ENCODE data around the gene RANBP3.
"Not testable (repeated sequence)": the region's sequence is repeated elsewhere in the genome, so short reads cannot be mapped to it uniquely, and the experiment has no call there.

DNA sequence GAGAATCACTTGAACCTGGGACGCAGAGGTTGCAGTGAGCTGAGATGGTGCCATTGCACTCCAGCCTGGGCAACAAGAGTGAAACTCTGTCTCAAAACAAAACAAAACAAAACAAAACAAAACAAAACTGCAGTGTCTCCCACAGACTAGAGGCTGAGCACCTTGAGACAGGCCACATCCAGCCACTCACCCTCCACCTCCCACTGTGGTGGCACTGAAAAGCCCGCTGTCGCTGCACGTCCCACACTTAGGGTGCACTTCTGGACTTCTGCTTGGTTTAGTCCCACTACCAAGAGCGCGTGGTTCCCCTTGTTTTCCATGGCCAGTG, 16.3 kb downstream of the RANBP3 start:
- TF ChIP-seq, protein P1, sequence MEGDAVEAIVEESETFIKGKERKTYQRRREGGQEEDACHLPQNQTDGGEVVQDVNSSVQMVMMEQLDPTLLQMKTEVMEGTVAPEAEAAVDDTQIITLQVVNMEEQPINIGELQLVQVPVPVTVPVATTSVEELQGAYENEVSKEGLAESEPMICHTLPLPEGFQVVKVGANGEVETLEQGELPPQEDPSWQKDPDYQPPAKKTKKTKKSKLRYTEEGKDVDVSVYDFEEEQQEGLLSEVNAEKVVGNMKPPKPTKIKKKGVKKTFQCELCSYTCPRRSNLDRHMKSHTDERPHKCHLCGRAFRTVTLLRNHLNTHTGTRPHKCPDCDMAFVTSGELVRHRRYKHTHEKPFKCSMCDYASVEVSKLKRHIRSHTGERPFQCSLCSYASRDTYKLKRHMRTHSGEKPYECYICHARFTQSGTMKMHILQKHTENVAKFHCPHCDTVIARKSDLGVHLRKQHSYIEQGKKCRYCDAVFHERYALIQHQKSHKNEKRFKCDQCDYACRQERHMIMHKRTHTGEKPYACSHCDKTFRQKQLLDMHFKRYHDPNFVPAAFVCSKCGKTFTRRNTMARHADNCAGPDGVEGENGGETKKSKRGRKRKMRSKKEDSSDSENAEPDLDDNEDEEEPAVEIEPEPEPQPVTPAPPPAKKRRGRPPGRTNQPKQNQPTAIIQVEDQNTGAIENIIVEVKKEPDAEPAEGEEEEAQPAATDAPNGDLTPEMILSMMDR (IDR thresholded peaks at IDR 0.05; ENCODE audit: low read length) = not testable (repeated sequence)
- not testable (repeated sequence) for TF ChIP-seq EZH2 (optimal IDR thresholded peaks at IDR 0.05; ENCODE audit: low read depth, low read length); EZH2phosphoT487 (IDR thresholded peaks at IDR 0.05; ENCODE audit: low read length)

Data from MM.1S (cell line).